Activated naive CD4-positive, alpha-beta T cell treated with anti-CD3 and anti-CD28 coated beads, Interleukin-2, amount 10 ng/mL, durations not matched to agents 7 days and 5 days (primary cell): ENCODE measurements around the gene TMEM69.
"Not testable (repeated sequence)": the region's sequence is repeated elsewhere in the genome, so short reads cannot be mapped to it uniquely, and the experiment has no call there.

Experiments used
- CTCF ChIA-PET: fragments of 350-600 bp; sonication (Branson Sonifier 250); formaldehyde crosslinking; loops from one replicate; lab custom pipeline; 2021; ENCODE audit warnings: antibody characterized with exemption; lab: Charles Lee
- DNase-seq: peaks from one replicate; pipeline ENCODE4 v3.0.0-alpha.2; 2020
- H3K27ac Mint-ChIP-seq: one replicate; pipeline ENCODE4 v1.8.0; 2021; ENCODE audit warnings: mild to moderate bottlenecking, moderate library complexity, mixed read lengths
- H3K27me3 Mint-ChIP-seq: one replicate; pipeline ENCODE4 v1.8.0; 2021; ENCODE audit warnings: mild to moderate bottlenecking, mixed read lengths
- H3K36me3 Mint-ChIP-seq: one replicate; pipeline ENCODE4 v1.8.0; 2021; ENCODE audit warnings: mixed read lengths
- H3K4me1 Mint-ChIP-seq: one replicate; pipeline ENCODE4 v1.8.0; 2021; ENCODE audit warnings: mixed read lengths
- H3K4me3 Mint-ChIP-seq: one replicate; pipeline ENCODE4 v1.8.0; 2021; ENCODE audit warnings: mild to moderate bottlenecking, moderate library complexity, mixed read lengths
- H3K9me3 Mint-ChIP-seq: one replicate; pipeline ENCODE4 v1.8.0; 2021; ENCODE audit warnings: mixed read lengths

The TMEM69 gene

GRCh38 chr1:45667321-45668111 lies 20.5 kb upstream of the TMEM69 start:
- DNase-seq = no peak
- H3K4me1 Mint-ChIP-seq = peaks cover 12% of the 10 kb centered on the region
- H3K36me3 Mint-ChIP-seq = peaks cover 16% of the 10 kb centered on the region
- H3K27ac Mint-ChIP-seq = no peak overlapping the region
- no peaks in the 10 kb centered on the region for H3K9me3 Mint-ChIP-seq
- H3K4me3 Mint-ChIP-seq = no peak overlapping the region
- CTCF ChIA-PET = no interaction called here
- no peaks in the 10 kb centered on the region for H3K27me3 Mint-ChIP-seq

DNA sequence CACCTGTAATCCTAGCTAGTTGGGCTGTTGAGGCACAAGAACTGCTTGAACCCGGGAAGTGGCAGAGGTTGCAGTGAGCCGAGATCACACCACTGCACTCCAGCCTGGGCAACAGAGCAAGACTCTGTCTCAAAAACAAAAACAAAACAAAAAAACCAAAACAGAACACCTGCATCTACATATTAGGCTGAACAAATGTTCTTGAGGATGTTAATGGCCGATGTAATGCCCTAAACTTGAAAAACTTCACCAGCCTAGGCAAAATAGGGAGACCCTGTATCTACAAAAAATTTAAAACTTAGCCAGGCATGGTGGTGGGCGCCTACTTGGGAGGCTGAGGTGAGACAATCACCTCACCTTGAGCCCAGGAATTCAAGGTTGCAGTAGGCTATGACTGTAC lies 19.5 kb upstream of the TMEM69 start:
- DNase-seq = no peak
- Mint-ChIP-seq H3K36me3 (peaks cover 22% of the 10 kb centered on the region), H3K27ac (no peak overlapping the region), H3K4me3 (no peak overlapping the region), H3K9me3 (no peaks in the 10 kb centered on the region), H3K4me1 (peaks cover 14% of the 10 kb centered on the region), H3K27me3 (no peaks in the 10 kb centered on the region)
- CTCF ChIA-PET = no interaction called here

DNA sequence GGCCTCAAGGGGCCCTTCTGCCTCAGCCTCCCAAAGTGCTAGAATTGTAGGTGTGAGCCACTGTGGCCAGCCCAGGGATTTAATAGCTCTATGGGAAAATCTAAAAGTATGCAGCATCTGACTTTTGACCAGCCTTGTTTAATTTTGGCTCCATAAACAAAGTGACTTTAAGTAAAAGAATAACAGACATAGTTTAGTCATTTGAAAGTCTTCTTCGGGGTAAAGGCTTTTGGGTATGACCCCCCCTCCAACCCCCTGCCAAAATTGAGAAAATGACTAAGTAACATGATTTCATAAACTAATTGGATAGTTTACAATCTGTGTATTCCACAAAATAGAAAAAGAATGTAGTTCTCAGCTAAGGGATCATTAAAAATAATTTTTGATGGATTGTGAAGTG lies 18.6 kb upstream of the TMEM69 start:
- CTCF ChIA-PET = interaction anchor here (0.7 kb wide), 1 partner anchor 644 kb away, joined by 3 read pairs; no protein-coding TSS in a partner anchor
- no peak overlapping the region for H3K27ac Mint-ChIP-seq
- H3K27me3 Mint-ChIP-seq = no peaks in the 10 kb centered on the region
- H3K4me3 Mint-ChIP-seq = no peak overlapping the region
- DNase-seq = no peak
- no peaks in the 10 kb centered on the region for H3K9me3 Mint-ChIP-seq
- H3K4me1 Mint-ChIP-seq = peaks cover 14% of the 10 kb centered on the region
- peaks cover 22% of the 10 kb centered on the region for H3K36me3 Mint-ChIP-seq

DNA sequence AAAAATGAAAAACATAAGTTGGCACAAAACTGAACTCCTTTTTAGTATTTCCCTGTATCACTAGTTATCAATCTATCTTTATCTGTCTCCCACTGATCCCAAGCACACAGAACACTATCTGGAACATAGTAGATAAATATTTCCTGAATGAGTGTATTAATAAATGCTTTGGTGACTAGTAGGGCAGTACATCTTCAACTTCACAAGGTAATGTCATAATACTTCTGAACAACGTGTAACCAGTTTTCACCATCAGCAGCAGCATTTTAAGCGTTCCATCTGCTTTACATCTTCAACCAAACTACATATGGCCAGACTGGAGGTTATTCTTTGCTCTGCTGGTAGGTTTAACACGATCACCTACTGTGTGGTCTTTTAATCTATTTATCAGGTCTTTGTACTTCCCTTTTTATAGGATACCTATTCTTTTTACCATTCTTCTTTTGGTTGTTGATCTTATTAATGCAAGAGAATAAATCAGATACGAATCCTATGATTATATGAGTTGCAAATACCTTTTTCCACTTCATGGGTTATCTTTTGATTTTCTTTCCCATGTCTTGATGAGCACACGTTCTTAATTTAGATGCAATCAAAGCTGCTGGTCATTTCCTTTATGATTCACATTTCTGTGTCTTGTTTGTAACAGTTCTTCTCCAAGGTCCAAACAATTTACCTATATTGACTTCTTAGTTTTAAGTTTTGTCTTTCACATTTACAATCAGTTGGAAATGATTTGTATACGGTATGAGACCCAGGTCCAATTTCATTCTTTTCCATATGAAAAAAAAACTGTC lies 17.9 kb upstream of the TMEM69 start:
- H3K36me3 Mint-ChIP-seq = peaks cover 23% of the 10 kb centered on the region

DNA sequence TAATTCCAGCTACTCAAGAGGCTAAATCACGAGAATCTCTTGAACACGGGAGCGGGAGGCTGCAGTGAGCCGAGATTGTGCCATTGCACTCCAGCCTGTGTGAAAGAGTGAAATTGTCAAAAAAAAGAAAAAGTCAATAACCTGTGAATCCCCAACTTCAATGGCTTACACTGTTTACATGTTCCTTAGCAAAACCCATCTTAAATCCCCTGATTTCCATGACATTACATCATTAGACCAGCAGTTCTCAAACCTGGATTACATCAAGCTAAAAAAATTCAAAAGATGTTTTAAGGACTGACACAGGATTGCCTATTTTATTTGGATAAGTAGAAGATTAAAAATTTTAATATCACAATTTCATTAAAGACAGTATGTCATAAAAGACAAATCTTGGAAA lies 14.0 kb upstream of the TMEM69 start:
- Mint-ChIP-seq H3K27ac (no peak overlapping the region), H3K9me3 (no peaks in the 10 kb centered on the region), H3K4me3 (no peak overlapping the region), H3K27me3 (no peaks in the 10 kb centered on the region), H3K4me1 (peaks cover 14% of the 10 kb centered on the region), H3K36me3 (peaks cover 15% of the 10 kb centered on the region)
- CTCF ChIA-PET = no interaction called here
- DNase-seq = no peak

More for the DNA sequence above, 17.9 kb upstream of the TMEM69 start:
- Mint-ChIP-seq H3K27me3 (no peaks in the 10 kb centered on the region), H3K4me1 (peaks cover 12% of the 10 kb centered on the region), H3K9me3 (no peaks in the 10 kb centered on the region), H3K4me3 (no peak overlapping the region), H3K27ac (no peak overlapping the region)
- CTCF ChIA-PET = interaction anchor here (0.8 kb wide), 1 partner anchor 10 kb away, joined by 3 read pairs; no protein-coding TSS in a partner anchor
- DNase-seq = no peak

DNA sequence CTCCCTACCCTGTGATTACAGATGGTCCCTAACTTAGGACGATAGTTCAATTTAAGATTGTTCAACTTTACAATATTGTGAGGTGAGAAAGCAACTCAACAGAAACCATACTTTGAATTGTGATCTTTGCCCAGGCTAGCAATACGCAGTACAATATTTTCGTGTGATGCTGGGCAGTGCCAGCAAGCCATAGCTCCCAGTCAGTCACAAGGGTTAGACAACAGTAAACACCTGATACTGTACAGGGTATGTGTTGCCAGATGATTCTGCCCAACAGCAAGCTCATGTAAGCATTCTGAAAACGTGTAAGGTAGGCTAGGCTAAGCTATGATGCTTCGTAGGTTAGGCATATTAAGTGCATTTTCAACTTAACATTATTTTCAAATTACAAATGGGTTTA lies 13.5 kb upstream of the TMEM69 start:
- Mint-ChIP-seq H3K4me3 (no peak overlapping the region), H3K27ac (no peak overlapping the region), H3K36me3 (peaks cover 18% of the 10 kb centered on the region), H3K9me3 (no peaks in the 10 kb centered on the region), H3K27me3 (no peaks in the 10 kb centered on the region), H3K4me1 (peaks cover 19% of the 10 kb centered on the region)
- CTCF ChIA-PET = no interaction called here
- DNase-seq = no peak

- not testable (repeated sequence) for H3K27ac Mint-ChIP-seq, DNase-seq
Observed at GRCh38 chr1:45676553-45676952, 11.4 kb upstream of the TMEM69 start.

GRCh38 chr1:45677751-45678245 lies 10.2 kb upstream of the TMEM69 start:
- no peak for DNase-seq
- H3K4me1 Mint-ChIP-seq = peaks cover 34% of the 10 kb centered on the region
- peaks cover 15% of the 10 kb centered on the region for H3K36me3 Mint-ChIP-seq
- no peak overlapping the region for H3K4me3 Mint-ChIP-seq
- CTCF ChIA-PET = no interaction called here
- no peak overlapping the region for H3K27ac Mint-ChIP-seq
- no peaks in the 10 kb centered on the region for H3K27me3 Mint-ChIP-seq
- no peaks in the 10 kb centered on the region for H3K9me3 Mint-ChIP-seq

More at GRCh38 chr1:45676553-45676952, 11.4 kb upstream of the TMEM69 start:
- H3K36me3 Mint-ChIP-seq = peaks cover 16% of the 10 kb centered on the region
- H3K4me1 Mint-ChIP-seq = peaks cover 24% of the 10 kb centered on the region
- H3K9me3 Mint-ChIP-seq, H3K27me3 Mint-ChIP-seq, H3K4me3 Mint-ChIP-seq: not testable (repeated sequence)
- CTCF ChIA-PET = interaction anchor here (0.9 kb wide), 1 partner anchor 21 kb away, joined by 3 read pairs; no protein-coding TSS in a partner anchor

DNA sequence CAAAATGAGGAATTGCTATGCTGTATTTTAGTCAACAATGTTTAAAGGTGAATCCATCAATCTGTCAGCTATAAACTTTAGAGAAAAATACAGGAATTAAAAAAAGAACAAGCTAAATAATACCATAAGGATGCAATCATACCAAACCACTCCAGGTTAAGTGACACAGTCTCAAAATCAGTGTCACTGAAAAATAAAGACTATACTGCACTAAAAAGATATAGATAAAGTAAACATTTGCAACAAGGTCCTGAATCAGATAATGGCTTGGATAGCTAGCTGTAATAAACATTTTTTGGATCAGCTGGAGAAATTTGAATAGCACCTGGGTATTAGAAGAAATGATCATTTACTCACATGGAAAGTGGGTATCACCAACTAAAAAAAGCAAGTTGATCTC lies 9.5 kb upstream of the TMEM69 start:
- Mint-ChIP-seq H3K4me3 (no peak overlapping the region), H3K4me1 (peaks cover 33% of the 10 kb centered on the region), H3K27me3 (no peaks in the 10 kb centered on the region), H3K27ac (no peak overlapping the region), H3K36me3 (peaks cover 11% of the 10 kb centered on the region), H3K9me3 (no peaks in the 10 kb centered on the region)
- CTCF ChIA-PET = no interaction called here
- no peak for DNase-seq

DNA sequence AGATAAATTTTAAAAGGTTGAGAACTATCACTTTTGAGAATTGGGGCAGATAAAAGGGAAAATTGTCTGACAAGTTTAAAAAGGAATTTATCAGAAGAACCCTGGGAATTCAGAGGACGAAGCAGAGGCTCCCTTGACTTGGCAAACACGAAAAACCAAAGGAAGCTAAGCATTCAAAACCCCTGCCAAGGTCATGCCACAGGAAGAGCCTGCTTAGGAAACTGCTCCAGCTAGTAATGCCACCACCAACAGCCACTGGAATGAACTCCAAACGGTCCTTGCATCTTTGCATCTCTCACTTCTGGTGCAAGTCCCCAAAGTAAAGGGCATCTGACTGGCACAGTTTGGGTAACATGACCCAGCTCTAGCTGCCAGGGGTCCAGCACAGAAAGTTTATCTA lies 8.9 kb upstream of the TMEM69 start:
- Mint-ChIP-seq H3K4me3 (no peak overlapping the region), H3K9me3 (no peaks in the 10 kb centered on the region), H3K36me3 (peaks cover 11% of the 10 kb centered on the region), H3K4me1 (peaks cover 38% of the 10 kb centered on the region), H3K27me3 (no peaks in the 10 kb centered on the region), H3K27ac (no peak overlapping the region)
- DNase-seq = no peak
- CTCF ChIA-PET = no interaction called here

DNA sequence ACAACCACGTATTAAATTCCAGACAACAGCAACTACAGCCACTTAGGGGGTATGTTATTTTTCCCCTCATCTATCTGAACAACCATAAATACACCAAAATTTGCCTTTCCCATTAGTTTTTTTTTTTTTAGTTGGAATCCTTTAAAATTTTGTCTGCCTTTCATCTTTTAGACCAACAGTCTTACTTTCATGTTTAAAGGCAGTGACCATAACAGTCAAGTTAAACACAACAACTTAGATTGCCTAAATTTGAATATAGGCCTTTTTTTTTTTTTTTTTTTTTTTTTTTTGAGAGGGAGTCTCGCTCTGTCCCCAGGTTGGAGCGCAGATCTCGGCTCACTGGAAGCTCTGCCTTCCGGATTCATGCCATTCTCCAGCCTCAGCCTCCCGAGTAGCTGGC lies 5.0 kb upstream of the TMEM69 start:
- CTCF ChIA-PET = no interaction called here
- peaks cover 22% of the 10 kb centered on the region for H3K36me3 Mint-ChIP-seq

DNA sequence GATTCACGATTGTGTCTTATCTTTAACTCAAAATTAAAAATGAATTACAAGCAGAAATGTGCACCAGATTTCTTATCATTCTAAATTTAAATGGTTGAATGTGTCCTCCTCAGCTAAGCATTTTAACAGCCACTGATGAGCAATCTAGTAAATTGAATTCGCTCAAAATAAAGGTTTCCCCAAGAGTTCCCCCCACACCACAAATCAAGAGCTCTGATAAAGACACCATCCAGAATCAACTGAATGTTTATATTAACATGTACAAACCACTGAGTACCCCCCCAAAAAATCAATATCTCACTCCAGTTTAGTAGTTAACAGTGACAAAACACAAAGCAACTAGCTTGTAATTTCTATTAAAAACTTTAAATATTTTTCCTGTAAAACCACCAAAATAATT lies 3.6 kb upstream of the TMEM69 start:
- no peak for DNase-seq
- CTCF ChIA-PET = interaction anchor here (0.7 to 2.3 kb wide), 2 partner anchors 159 to 539 kb away, joined by 3 to 9 read pairs; no protein-coding TSS in a partner anchor
- Mint-ChIP-seq H3K4me3 (peak overlapping the region; percentile 98), H3K36me3 (peaks cover 23% of the 10 kb centered on the region), H3K9me3 (no peaks in the 10 kb centered on the region), H3K27ac (no peak overlapping the region), H3K4me1 (peaks cover 44% of the 10 kb centered on the region), H3K27me3 (no peaks in the 10 kb centered on the region)

More for the DNA sequence above, 5.0 kb upstream of the TMEM69 start:
- Mint-ChIP-seq H3K27me3 (no peaks in the 10 kb centered on the region), H3K4me3 (no peak overlapping the region), H3K27ac (no peak overlapping the region), H3K4me1 (peaks cover 45% of the 10 kb centered on the region), H3K9me3 (no peaks in the 10 kb centered on the region)
- no peak for DNase-seq

- H3K4me1 Mint-ChIP-seq = peaks cover 50% of the 10 kb centered on the region
- CTCF ChIA-PET = interaction anchor here (0.6 to 2.3 kb wide), 3 partner anchors 9 to 192 kb away, joined by 3 to 9 read pairs (median 3); no protein-coding TSS in a partner anchor
Observed at GRCh38 chr1:45685308-45686014, 2.5 kb upstream of the TMEM69 start.

GRCh38 chr1:45686015-45686287 lies 2.0 kb upstream of the TMEM69 start:
- peak; percentile 71 for DNase-seq
- Mint-ChIP-seq H3K27me3 (no peaks in the 10 kb centered on the region), H3K27ac (peak overlapping the region; percentile 100), H3K9me3 (no peaks in the 10 kb centered on the region), H3K36me3 (peaks cover 27% of the 10 kb centered on the region), H3K4me3 (peak overlapping the region; percentile 98), H3K4me1 (peaks cover 48% of the 10 kb centered on the region)
- CTCF ChIA-PET = interaction anchor here (0.6 to 2.3 kb wide), 5 partner anchors 9 to 192 kb away, joined by 3 to 9 read pairs (median 3); partner anchors contain the start of gene NASP

More at GRCh38 chr1:45685308-45686014, 2.5 kb upstream of the TMEM69 start:
- Mint-ChIP-seq H3K36me3 (peaks cover 26% of the 10 kb centered on the region), H3K9me3 (no peaks in the 10 kb centered on the region), H3K27ac (peak overlapping the region; percentile 100), H3K4me3 (peak overlapping the region; percentile 98), H3K27me3 (no peaks in the 10 kb centered on the region)
- no peak for DNase-seq
